HEK293T (cell line): ENCODE data around the gene ZNRF1.

ENCODE experiments used
- ARNT ChIP-seq: fragments of 450-650 bp; IDR thresholded peaks from 2 replicates; pipeline ENCODE4 v1.6.1; 2017; ENCODE audit warnings: mild to moderate bottlenecking
- ELF4 ChIP-seq: fragments of 450-650 bp; IDR thresholded peaks from 2 replicates; pipeline ENCODE4 v1.6.1; 2017; ENCODE audit warnings: antibody characterized with exemption
- FOXA1 ChIP-seq: fragments of 450-650 bp; IDR thresholded peaks from 2 replicates; pipeline ENCODE4 v1.6.1; 2016; ENCODE audit warnings: mild to moderate bottlenecking
- FOXK2 ChIP-seq: fragments of 450-650 bp; IDR thresholded peaks from 2 replicates; pipeline ENCODE4 v1.6.1; 2016; ENCODE audit warnings: mild to moderate bottlenecking
- TARDBP ChIP-seq: fragments of 450-650 bp; IDR thresholded peaks from 2 replicates; pipeline ENCODE4 v1.6.1; 2016

- TF ChIP-seq TARDBP = no peak
- TF ChIP-seq FOXA1 = no peak
- no peak for TF ChIP-seq ARNT
- TF ChIP-seq FOXK2 = no peak
- TF ChIP-seq ELF4 = no peak
Observed at GRCh38 chr16:75114179-75114945, 115.5 kb downstream of the ZNRF1 start.
